GM21717 (cell line): Measurements from ENCODE around the gene THBS2.

Source experiments
- ATAC-seq: cut with Tn5 transposase; IDR thresholded peaks from one replicate; pipeline ENCODE4 v1.9.1; 2021; ENCODE audit warnings: mild to moderate bottlenecking, moderate library complexity; ENCODE audit not compliant: unreplicated experiment

Gene THBS2

GRCh38 chr6:169168302-169168630, 85.4 kb downstream of the THBS2 start:
- ATAC-seq = no peak

DNA sequence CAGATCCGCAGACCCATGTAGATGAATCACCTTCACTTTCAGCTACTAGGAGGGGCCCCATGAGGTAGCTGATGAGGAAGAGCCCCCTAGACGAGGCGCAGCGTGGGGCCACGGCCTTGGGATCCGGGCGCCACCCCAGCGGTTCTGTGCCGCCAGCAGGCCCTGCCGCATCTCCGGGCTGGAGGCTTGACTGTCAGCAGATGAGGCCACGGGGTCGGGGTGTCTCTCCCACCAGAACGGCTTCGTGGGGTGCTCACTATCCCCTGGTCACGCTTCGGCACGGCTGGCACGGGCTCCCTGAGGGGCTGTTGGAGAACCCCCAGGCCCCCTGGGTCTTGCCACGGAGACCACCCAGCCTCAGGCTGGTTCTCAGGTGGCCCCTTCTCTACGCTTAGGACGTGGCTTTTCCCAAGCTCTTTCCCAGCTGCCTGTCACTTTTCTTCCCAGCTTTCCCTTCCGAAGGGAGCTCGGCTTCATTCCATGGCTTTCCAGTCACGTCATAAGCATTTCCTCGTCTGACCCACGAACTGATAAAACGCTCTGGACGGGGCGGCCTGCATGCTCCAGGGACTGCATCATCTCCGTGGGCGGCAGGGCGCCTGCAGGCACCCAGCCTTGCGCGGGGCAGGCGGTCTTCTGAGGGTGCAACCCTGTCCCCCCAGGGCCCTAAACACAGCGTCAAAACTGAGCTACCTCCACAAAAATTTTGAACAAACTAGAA, 85.9 kb downstream of the THBS2 start:
- no peak for ATAC-seq

DNA sequence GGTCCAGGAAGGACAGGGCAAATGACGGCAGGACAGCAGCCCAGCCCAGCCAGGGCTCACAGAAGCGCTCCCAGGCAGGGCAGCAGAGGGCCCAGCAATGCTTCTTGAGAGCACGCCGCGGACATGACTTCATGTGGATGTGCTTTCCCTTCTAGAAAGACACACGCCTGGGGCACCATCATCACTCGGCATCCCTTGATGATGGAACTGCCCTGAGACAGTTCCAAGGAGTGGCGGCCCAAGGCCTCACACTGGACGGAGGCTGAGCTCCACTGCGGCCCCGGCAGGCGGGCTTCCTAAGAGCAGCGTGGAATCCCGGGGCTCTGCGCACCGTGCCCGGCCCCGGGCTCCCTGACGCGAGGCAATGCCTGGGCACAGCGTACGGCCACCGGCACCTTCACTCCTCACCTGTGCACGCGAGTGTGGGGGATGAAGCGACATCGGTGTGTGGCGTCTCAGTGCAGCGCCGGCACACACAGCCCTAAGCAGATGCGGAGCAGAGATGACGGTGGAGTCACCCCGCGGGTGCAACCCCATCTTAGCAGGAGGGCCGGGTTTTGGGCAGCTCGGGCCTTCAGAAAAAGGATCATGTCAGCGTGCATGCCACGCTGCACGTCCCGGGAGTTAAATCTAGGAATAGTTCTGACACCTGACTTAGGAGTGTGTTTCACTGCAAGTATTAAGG, 86.6 kb downstream of the THBS2 start:
- ATAC-seq = no peak
